Measurements from ENCODE around the gene NUP93.

- TF ChIP-seq CTCF (optimal IDR thresholded peaks at IDR 0.05 in 1 of 3, IDR thresholded peaks at IDR 0.05 in 1 of 3, conservative IDR thresholded peaks at IDR 0.05 in 1 of 3; ENCODE audit: extremely low read depth in 1 of 3, insufficient read depth in 2 of 3, low read length in 3 of 3) (no peak), EZH2 (IDR thresholded peaks at IDR 0.05; ENCODE audit: low read length) (no peak)
Observed at GRCh38 chr16:56748826-56749225, 18.9 kb downstream of the NUP93 start.

Measured in keratinocyte (primary cell).